ENCODE measurements around the gene DCLK2.

Gene DCLK2

GRCh38 chr4:150061086-150061776 lies 17.0 kb upstream of the DCLK2 start:
- POLR2A ChIA-PET = no interaction called here
- no peak for TF ChIP-seq TARDBP (IDR thresholded peaks at IDR 0.05)

GRCh38 chr4:150063128-150063527 lies 15.1 kb upstream of the DCLK2 start:
- TF ChIP-seq SP1 (IDR thresholded peaks at IDR 0.05) (no peak), FOXM1 (IDR thresholded peaks at IDR 0.05; ENCODE audit: borderline replicate concordance) (no peak), FOXA1 (IDR thresholded peaks at IDR 0.05) (no peak), TARDBP (IDR thresholded peaks at IDR 0.05) (no peak), L3MBTL2 (conservative IDR thresholded peaks at IDR 0.05) (no peak), PKNOX1 (IDR thresholded peaks at IDR 0.05) (no peak), BHLHE40 (IDR thresholded peaks at IDR 0.05; ENCODE audit: borderline replicate concordance) (no peak), FOXK2 (IDR thresholded peaks at IDR 0.05) (no peak), NFRKB (IDR thresholded peaks at IDR 0.05) (no peak), ZNF384 (IDR thresholded peaks at IDR 0.05) (no peak), SUZ12 (IDR thresholded peaks at IDR 0.05) (no peak), HDGF (IDR thresholded peaks at IDR 0.05; ENCODE audit: borderline replicate concordance) (no peak), ARNT (IDR thresholded peaks at IDR 0.05) (no peak), LEF1 (IDR thresholded peaks at IDR 0.05; ENCODE audit: borderline replicate concordance) (no peak), CTBP1 (IDR thresholded peaks at IDR 0.05; ENCODE audit: borderline replicate concordance) (no peak), ELF4 (IDR thresholded peaks at IDR 0.05) (no peak)
- ChIA-PET CTCF (no interaction called here), POLR2A (no interaction called here)
- no peak for DNase-seq (ENCODE audit: extremely low spot score)

More at GRCh38 chr4:150061086-150061776, 17.0 kb upstream of the DCLK2 start:
- DNase-seq (ENCODE audit: extremely low spot score) = no peak
- CTCF ChIA-PET = interaction anchor here (0.7 kb wide), 1 partner anchor 74 kb away, joined by 3 read pairs; no protein-coding TSS in a partner anchor

GRCh38 chr4:150065740-150066139 lies 12.5 kb upstream of the DCLK2 start:
- TF ChIP-seq ELF4 (IDR thresholded peaks at IDR 0.05) = no peak
- no peak for TF ChIP-seq TARDBP (IDR thresholded peaks at IDR 0.05)
- no peak for TF ChIP-seq HDGF (IDR thresholded peaks at IDR 0.05; ENCODE audit: borderline replicate concordance)
- no peak for TF ChIP-seq FOXK2 (IDR thresholded peaks at IDR 0.05)
- TF ChIP-seq FOXA1 (IDR thresholded peaks at IDR 0.05) = no peak
- TF ChIP-seq FOXM1 (IDR thresholded peaks at IDR 0.05; ENCODE audit: borderline replicate concordance) = no peak
- TF ChIP-seq CTBP1 (IDR thresholded peaks at IDR 0.05; ENCODE audit: borderline replicate concordance) = no peak
- TF ChIP-seq SP1 (IDR thresholded peaks at IDR 0.05) = no peak
- TF ChIP-seq BHLHE40 (IDR thresholded peaks at IDR 0.05; ENCODE audit: borderline replicate concordance) = no peak
- no peak for TF ChIP-seq ARNT (IDR thresholded peaks at IDR 0.05)
- TF ChIP-seq NFRKB (IDR thresholded peaks at IDR 0.05) = no peak
- ChIA-PET CTCF (no interaction called here), POLR2A (no interaction called here)
- no peak for DNase-seq (ENCODE audit: extremely low spot score)

- TF ChIP-seq FOXA1 (IDR thresholded peaks at IDR 0.05) (no peak), NFRKB (IDR thresholded peaks at IDR 0.05) (no peak), FOXM1 (IDR thresholded peaks at IDR 0.05; ENCODE audit: borderline replicate concordance) (no peak)
- POLR2A ChIA-PET = no interaction called here
- DNase-seq (ENCODE audit: extremely low spot score) = no peak
- CTCF ChIA-PET = no interaction called here
These were observed 10.4 kb upstream of the DCLK2 start for GRCh38 chr4:150067859-150068258.

GRCh38 chr4:150068300-150068960 lies 9.8 kb upstream of the DCLK2 start:
- ChIA-PET CTCF (no interaction called here), POLR2A (no interaction called here)
- no peak for DNase-seq (ENCODE audit: extremely low spot score)
- TF ChIP-seq CTBP1 (IDR thresholded peaks at IDR 0.05; ENCODE audit: borderline replicate concordance) (no peak), FOXK2 (IDR thresholded peaks at IDR 0.05) (no peak), BHLHE40 (IDR thresholded peaks at IDR 0.05; ENCODE audit: borderline replicate concordance) (no peak), FOXA1 (IDR thresholded peaks at IDR 0.05) (no peak), ZNF384 (IDR thresholded peaks at IDR 0.05) (no peak), FOXM1 (IDR thresholded peaks at IDR 0.05; ENCODE audit: borderline replicate concordance) (no peak), HDGF (IDR thresholded peaks at IDR 0.05; ENCODE audit: borderline replicate concordance) (no peak), NFRKB (IDR thresholded peaks at IDR 0.05) (no peak), LEF1 (IDR thresholded peaks at IDR 0.05; ENCODE audit: borderline replicate concordance) (no peak), ARNT (IDR thresholded peaks at IDR 0.05) (no peak), TARDBP (IDR thresholded peaks at IDR 0.05) (no peak)

GRCh38 chr4:150069353-150069752 lies 8.9 kb upstream of the DCLK2 start:
- ChIA-PET POLR2A (no interaction called here), CTCF (no interaction called here)
- TF ChIP-seq HDGF (IDR thresholded peaks at IDR 0.05; ENCODE audit: borderline replicate concordance) = no peak
- TF ChIP-seq PKNOX1 (IDR thresholded peaks at IDR 0.05) = no peak
- TF ChIP-seq ARNT (IDR thresholded peaks at IDR 0.05) = no peak
- TF ChIP-seq FOXK2 (IDR thresholded peaks at IDR 0.05) = no peak
- TF ChIP-seq LEF1 (IDR thresholded peaks at IDR 0.05; ENCODE audit: borderline replicate concordance) = no peak
- TF ChIP-seq CTBP1 (IDR thresholded peaks at IDR 0.05; ENCODE audit: borderline replicate concordance) = no peak
- TF ChIP-seq FOXM1 (IDR thresholded peaks at IDR 0.05; ENCODE audit: borderline replicate concordance) = no peak
- no peak for TF ChIP-seq SP1 (IDR thresholded peaks at IDR 0.05)
- no peak for DNase-seq (ENCODE audit: extremely low spot score)

All from HEK293T (cell line).